GM12878 (cell line): ENCODE measurements around the gene GIGYF2. TPM values are rescaled to one million over a fixed set of nuclear protein-coding genes. Genes with fewer than 3 reads are reported as not detected.

Experiments
- ATAC-seq: fragments of 200-7000 bp; cut with Tn5 transposase; 3 replicates; pipeline ENCODE4 v1.9.1; 2020; ENCODE audit warnings: mild to moderate bottlenecking, moderate library complexity
- BruUV-seq: library from RNA; stranded (reverse); fragments of 400-500 nt; replicated peaks from 2 replicates; lab custom pipeline; 2021; lab: Mats Ljungman, UMichigan
- CTCF ChIA-PET: fragments of 300-600 bp; sonication (Branson Sonifier 250); formaldehyde crosslinking; extraction: SDS; loops from one replicate; lab custom pipeline; 2021; ENCODE audit warnings: inconsistent platforms; lab: Yijun Ruan, JAX
- POLR2A ChIA-PET: fragments of 350-600 bp; formaldehyde crosslinking; extraction: SDS; loops from one replicate; lab custom pipeline; 2021; ENCODE audit warnings: inconsistent platforms; lab: Charles Lee
- RAD21 ChIA-PET: fragments of 300-600 bp; sonication (Branson Sonifier 250); formaldehyde crosslinking; loops from one replicate; lab custom pipeline; 2023; ENCODE audit warnings: antibody characterized with exemption; ENCODE audit not compliant: unreplicated experiment; lab: Charles Lee
- SMC1A ChIA-PET: fragments of 300-600 bp; sonication (Branson Sonifier 250); formaldehyde crosslinking; loops from one replicate; lab custom pipeline; 2023; ENCODE audit not compliant: unreplicated experiment, uncharacterized antibody; lab: Charles Lee
- DNase-seq: peaks from one replicate; pipeline ENCODE4 v3.0.0-alpha.2; 2011; ENCODE audit warnings: low read depth, low spot score
- FAIRE-seq: peaks from 3 replicates; lab custom pipeline; 2011; peaks lifted over from hg19 to GRCh38; lab: Jason Lieb, UNC
- H2AFZ ChIP-seq: 2 replicates; pipeline ENCODE4 v1.6.0; 2011; ENCODE audit warnings: low read depth, low read length, control low read depth; ENCODE audit not compliant: control insufficient read depth
- H3K27ac ChIP-seq: 2 replicates; pipeline ENCODE4 v1.5.1; 2011; ENCODE audit warnings: control low read depth; ENCODE audit not compliant: control insufficient read depth, insufficient read depth
- H3K27me3 ChIP-seq, 2 experiments: replicated peaks in 1 of 2; 2 replicates each; pipeline versions ENCODE4 v1.6.0 to v1.6.1; 2011; ENCODE audit warnings: low read length in 1 of 2; ENCODE audit not compliant: control insufficient read depth in 2 of 2, insufficient read depth in 2 of 2
- H3K36me3 ChIP-seq, 2 experiments: 2 replicates each; pipeline ENCODE4 v1.5.1; 2011; ENCODE audit warnings: low read length in 1 of 2; ENCODE audit not compliant: control insufficient read depth in 2 of 2, insufficient read depth in 2 of 2
- H3K4me1 ChIP-seq: 2 replicates; pipeline ENCODE4 v1.6.1; 2011; ENCODE audit warnings: mild to moderate bottlenecking, low read length, moderate library complexity, mixed read lengths; ENCODE audit not compliant: control insufficient read depth, insufficient read depth
- H3K4me2 ChIP-seq: 2 replicates; pipeline ENCODE4 v1.6.0; 2011; ENCODE audit warnings: control low read depth; ENCODE audit not compliant: control insufficient read depth, insufficient read depth
- H3K4me3 ChIP-seq: fragments of 200-600 bp; sonication (generic); 2 replicates; pipeline ENCODE4 v1.5.1; 2016
- H3K79me2 ChIP-seq: 2 replicates; pipeline ENCODE4 v1.6.0; 2011; ENCODE audit warnings: low read length; ENCODE audit not compliant: control insufficient read depth, insufficient read depth
- H3K9ac ChIP-seq: 2 replicates; pipeline ENCODE4 v1.8.0; 2011; ENCODE audit warnings: low read length, control low read depth, mixed read lengths; ENCODE audit not compliant: control insufficient read depth, insufficient read depth
- H3K9me3 ChIP-seq: replicated peaks from 3 replicates; pipeline ENCODE4 v1.5.1; 2011; ENCODE audit warnings: mild to moderate bottlenecking, low read length; ENCODE audit not compliant: control insufficient read depth, insufficient read depth
- H4K20me1 ChIP-seq: 2 replicates; pipeline ENCODE4 v1.6.0; 2011; ENCODE audit not compliant: control insufficient read depth, insufficient read depth
- CEBPB ChIP-seq, 2 experiments: fragments of 150-350 bp in 1 of 2; IDR thresholded peaks; 2 replicates each; pipeline ENCODE4 v1.6.1; 2012 to 2014; ENCODE audit warnings: low read depth in 2 of 2, low read length in 2 of 2, borderline replicate concordance in 1 of 2, inconsistent platforms in 1 of 2
- ZBTB40 ChIP-seq: fragments of 450-650 bp; IDR thresholded peaks from 2 replicates; pipeline ENCODE4 v1.6.1; 2016; ENCODE audit warnings: mild to moderate bottlenecking, moderate library complexity, borderline replicate concordance
- WGBS: methylation state at CpG from one replicate; pipeline ENCODE4 v1.1.6; 2016; ENCODE audit warnings: low lambda C conversion rate; ENCODE audit not compliant: insufficient replicate concordance, insufficient coverage; ENCODE audit errors: missing lambda C conversion rate; 5-methylcytosine and 5-hydroxymethylcytosine counted together
- in situ Hi-C: fragments of 300-500 bp; cut with MboI; formaldehyde crosslinking; loops from 9 replicates; pipeline ENCODE4 v1.14.3; 2018; ENCODE audit warnings: mixed read lengths
- intact Hi-C: fragments of 100-400 bp; cut with micrococcal nuclease; formaldehyde crosslinking; loops from one replicate; pipeline ENCODE4 v1.14.2; 2022; ENCODE audit not compliant: unreplicated experiment
- polyA plus RNA-seq, 11 experiments: library from polyadenylated mRNA; depleted of rRNA in 4 of 11; unstranded in 6 of 11; stranded (reverse) in 5 of 11; fragments of >200 nt; fragmentation: Nextera tagmentation in 4 of 11; fragmentation: Illumina TruSeq in 1 of 11; extraction: Ambion mirVana in 4 of 11; extraction: Trizol in 1 of 11; gene quantifications; 1 replicate in 1 of 11; 2 replicates in 10 of 11; pipeline versions ENCODE4 v1.2.1 to v1.2.3, GENCODE V29; 2011 to 2016; ENCODE audit warnings: inconsistent platforms in 2 of 11, missing spikeins in 2 of 11, low read depth in 1 of 11
- total RNA-seq, 4 experiments: library from RNA; depleted of rRNA in 3 of 4; stranded (reverse); fragments of >200 nt in 3 of 4; fragmentation: Illumina TruSeq in 1 of 4; extraction: Trizol in 1 of 4; gene quantifications; 2 replicates each; pipeline versions ENCODE4 v1.2.1 to v1.2.3, GENCODE V29; 2013 to 2021

GIGYF2 gene
- total and polyA plus RNA-seq, 10 of the 15 experiments (the other 5 are each of a cell fraction or from before 2014, with no cell fraction given), result 12.2 to 47.2 (median 39.0) TPM

GRCh38 chr2:232836934-232837333 lies 139.8 kb downstream of the GIGYF2 start:
- Histone ChIP-seq H4K20me1 (no peaks in the 10 kb centered on the region), H3K9me3 (no peaks in the 10 kb centered on the region), H3K27me3 (no peaks in the 10 kb centered on the region), H3K36me3 (peaks cover 10 to 31% of the 10 kb centered on the region in 2 experiments), H3K4me3 (no peak overlapping the region), H3K4me1 (peaks cover 15% of the 10 kb centered on the region), H3K79me2 (no peaks in the 10 kb centered on the region; the same call in 1 of the 2 replicates), H3K27ac (no peak overlapping the region), H3K4me2 (no peak overlapping the region), H3K9ac (no peak overlapping the region), H2AFZ (no peak overlapping the region)
- DNase-seq, result no peak
- SMC1A ChIA-PET, result interaction anchor here (1.1 to 1.6 kb wide), 6 partner anchors 12 to 263 kb away, joined by 3 to 4 read pairs (median 3); no protein-coding TSS in a partner anchor
- POLR2A ChIA-PET, result interaction anchor here (1.5 kb wide), 1 partner anchor 10 kb away, joined by 3 read pairs; no protein-coding TSS in a partner anchor
- no TSS peak for BruUV-seq
- in situ Hi-C loops, result no loop called here
- TF ChIP-seq ZBTB40, result no peak
- no peak for TF ChIP-seq CEBPB (IDR thresholded peaks at IDR 0.05; ENCODE audit: borderline replicate concordance in 1 of 2, low read depth in 2 of 2, low read length in 2 of 2)
- CTCF ChIA-PET, result interaction anchor here (0.8 to 1.8 kb wide), 3 partner anchors 27 to 395 kb away, joined by 4 to 5 read pairs (median 4); no protein-coding TSS in a partner anchor
- WGBS, result 92% methylated on average over 4 of the region's 4 CpGs
- intact Hi-C loops, result no loop called here
- RAD21 ChIA-PET, result no interaction called here
- FAIRE-seq, result no peak
- ATAC-seq, result no peak
